Putamen (tissue), 1 donor: ENCODE results near the gene EPSTI1.
A peak's percentile ranks its signal among the peaks of the same experiment; 100 is the strongest.
"Not testable (repeated sequence)": the region's sequence is repeated elsewhere in the genome, so short reads cannot be mapped to it uniquely, and the experiment has no call there.

Experiments used
- DNase-seq: peaks from one replicate; pipeline ENCODE4 v3.0.0-alpha.2; 2016; ENCODE audit warnings: low spot score

EPSTI1 gene, protein sequence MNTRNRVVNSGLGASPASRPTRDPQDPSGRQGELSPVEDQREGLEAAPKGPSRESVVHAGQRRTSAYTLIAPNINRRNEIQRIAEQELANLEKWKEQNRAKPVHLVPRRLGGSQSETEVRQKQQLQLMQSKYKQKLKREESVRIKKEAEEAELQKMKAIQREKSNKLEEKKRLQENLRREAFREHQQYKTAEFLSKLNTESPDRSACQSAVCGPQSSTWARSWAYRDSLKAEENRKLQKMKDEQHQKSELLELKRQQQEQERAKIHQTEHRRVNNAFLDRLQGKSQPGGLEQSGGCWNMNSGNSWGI

DNA sequence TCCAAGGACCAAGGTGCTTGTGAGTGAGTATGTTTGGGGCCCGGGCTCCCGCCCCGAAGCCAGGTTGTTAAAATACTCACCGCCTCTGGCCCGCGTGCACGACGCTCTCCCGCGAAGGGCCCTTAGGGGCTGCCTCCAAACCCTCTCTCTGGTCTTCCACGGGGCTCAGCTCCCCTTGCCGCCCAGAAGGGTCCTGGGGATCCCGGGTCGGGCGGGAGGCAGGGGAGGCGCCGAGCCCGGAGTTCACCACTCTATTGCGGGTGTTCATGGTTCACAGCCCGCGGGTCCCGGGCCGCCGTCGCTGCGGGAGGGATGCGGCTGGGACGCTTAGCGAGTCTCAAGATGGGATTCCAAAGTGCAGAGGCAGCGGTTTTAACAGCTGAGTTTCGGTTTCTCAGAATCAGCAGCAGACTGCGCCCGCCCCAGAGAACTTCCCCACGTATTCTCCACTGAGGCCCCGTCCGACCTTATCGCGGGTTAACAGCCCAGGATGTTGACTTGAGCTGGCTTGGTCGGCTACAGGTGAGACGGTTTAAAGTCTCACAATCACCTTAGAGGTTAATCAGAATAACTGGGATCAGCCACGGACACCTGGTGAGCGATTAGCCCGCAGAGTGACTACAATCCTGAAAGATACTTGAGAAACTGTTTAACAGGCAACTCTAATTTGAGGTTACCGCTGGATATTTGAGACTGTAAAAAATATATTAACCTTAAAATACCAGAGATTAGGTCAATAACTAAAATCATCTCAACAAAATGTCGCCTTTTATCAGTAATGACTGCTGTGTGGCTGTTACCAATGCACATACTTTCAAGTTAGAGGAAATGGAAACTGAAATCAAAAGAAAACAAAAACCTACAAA, at the start of gene EPSTI1:
EPSTI1 (minus strand) TSS at position 344 of the 866 bp plus-strand sequence; CDS start at position 268, 76 bp downstream.
- DNase-seq: no peak

DNA sequence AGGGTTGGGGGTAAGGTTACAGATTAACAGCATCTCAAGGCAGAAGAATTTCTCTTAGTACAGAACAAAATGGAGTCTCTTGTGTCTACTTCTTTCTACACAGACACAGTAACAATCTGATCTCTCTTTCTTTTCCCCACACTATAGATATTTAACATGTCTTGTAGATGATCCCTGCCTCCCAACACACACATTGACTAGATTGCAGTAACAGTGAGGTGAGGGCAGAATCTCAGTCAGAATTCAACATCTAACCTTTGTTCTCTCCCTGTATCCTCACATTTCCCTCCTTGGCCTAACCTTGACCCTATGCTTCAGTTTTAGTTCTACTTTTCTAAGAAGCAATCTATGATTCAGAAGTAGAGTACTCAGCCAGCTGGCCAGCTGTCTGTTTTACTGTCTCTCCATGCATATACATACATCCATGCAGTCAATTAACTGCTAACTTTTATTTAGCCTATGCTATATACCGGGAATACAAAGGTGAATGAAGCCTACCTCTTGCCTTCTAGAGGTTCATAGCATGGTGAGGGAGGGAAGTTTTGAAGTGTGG, 49.4 kb upstream of the EPSTI1 start:
- no peak for DNase-seq

DNA sequence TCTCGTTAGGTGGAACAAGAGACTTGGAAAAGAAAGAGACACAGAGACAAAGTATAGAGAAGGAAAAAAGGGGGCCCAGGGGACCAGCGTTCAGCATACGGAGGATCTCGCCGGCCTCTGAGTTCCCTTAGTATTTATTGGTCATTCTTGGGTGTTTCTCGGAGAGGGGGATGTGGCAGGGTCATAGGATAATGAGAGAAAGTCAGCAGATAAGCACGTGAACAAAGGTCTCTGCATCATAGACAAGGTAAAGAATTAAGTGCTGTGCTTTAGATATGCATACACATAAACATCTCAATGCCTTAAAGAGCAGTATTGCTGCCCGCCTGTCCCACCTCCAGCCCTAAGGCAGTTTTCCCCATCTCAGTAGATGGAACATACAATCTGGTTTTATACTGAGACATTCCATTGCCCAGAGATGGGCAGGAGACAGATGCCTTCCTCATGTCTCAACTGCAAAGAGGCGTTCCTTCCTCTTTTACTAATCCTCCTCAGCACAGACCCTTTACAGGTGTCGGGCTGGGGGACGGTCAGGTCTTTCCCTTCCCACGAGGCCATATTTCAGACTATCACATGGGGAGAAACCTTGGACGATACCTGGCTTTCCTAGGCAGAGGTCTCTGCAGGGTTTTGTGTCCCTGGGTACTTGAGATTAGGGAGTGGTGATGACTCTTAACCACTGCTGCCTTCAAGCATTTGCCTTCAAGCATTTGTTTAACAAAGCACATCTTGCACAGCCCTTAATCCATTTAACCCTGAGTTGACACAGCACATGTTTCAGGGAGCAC, 48.7 kb upstream of the EPSTI1 start:
- DNase-seq: not testable (repeated sequence)

DNA sequence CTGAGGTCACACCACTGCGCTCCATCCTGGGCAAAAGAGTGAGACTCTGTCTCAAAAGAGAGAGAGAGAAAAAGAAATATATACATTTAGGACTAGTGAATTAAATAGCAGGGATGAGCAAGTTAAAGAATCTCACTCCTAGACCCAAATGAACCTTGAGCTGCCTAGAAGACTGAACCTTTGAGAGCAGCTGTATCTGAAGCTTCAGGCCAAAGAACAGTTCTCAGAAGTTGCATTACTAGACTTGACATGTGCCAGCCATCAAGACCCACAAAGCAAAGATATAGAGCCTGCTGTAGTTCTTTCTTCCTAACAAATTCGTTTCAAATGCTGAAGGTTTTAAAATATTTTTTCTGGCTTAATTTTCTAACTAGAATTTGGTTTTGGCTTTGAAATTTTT, 47.9 kb upstream of the EPSTI1 start:
- no peak for DNase-seq

- no peak for DNase-seq
Measured at GRCh38 chr13:43036351-43037250, 44.6 kb upstream of the EPSTI1 start.

DNA sequence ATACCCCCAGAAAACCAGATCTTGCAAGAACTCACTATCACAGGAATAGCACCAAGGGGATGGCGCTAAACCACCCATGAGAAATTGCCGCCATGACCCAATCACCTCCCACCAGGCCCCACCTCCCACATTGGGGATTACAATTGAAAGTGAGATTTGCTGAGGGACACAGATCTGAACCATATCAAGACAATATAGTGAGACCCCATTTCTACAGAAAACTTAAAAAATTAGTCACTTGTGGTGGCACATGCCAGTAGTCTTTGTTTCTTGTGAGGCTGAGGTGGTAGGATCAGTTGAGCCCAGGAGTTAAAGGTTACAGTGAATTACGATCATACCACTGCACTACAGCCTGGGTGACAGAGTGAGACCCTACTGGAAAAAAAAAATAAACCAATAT, 41.0 kb upstream of the EPSTI1 start:
- DNase-seq: no peak

GRCh38 chr13:43031881-43032280, 39.8 kb upstream of the EPSTI1 start:
- DNase-seq: no peak

DNA sequence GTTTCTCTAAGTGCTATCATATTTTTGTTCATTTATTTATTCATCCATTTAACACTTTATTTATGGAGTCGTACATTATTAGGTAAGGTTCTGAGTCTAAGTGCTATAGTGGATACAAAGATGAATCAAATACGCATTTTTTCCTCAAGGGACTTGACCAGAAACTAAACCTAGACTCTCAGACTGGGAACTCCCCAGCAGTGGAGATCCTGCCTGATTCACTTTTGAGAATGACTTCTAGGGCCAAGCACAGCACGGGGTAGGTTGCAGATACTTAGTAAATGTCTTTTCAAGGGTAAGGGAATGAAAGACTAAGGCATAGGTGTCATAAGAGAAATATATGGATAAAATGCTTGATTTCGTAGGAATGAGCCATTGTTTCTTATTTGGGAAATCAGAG, 38.5 kb upstream of the EPSTI1 start:
- DNase-seq: no peak

- DNase-seq: no peak
Measured at GRCh38 chr13:43026262-43026661, 34.2 kb upstream of the EPSTI1 start.

DNA sequence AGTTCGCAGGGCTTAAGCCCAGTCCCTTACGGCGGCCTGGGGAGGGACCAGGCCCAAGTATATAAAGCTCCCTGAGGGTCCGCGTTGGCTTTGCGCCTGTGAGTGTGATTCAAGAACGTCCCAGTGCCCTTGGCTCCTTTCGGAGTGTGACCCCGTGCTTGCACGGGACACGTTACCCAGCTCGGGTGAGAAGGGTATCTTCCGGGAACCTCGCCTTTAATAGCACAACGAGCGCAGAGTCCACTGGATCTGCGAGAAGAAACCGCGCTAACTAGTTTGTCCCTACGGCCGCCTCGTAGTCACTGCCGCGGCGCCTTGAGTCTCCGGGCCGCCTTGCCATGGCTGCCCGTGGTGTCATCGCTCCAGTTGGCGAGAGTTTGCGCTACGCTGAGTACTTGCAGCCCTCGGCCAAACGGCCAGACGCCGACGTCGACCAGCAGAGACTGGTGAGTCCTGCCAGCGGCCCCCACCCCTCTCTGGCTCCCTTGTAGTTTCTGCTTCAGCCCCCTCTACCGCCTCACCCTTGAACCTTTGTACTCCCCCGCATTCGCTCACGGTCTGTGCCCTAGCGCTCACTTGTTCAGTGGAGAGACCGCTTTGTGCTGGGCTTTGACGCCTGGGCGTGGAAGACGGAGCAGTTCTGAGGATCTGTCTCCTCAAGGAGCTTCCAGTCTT, 31.4 kb upstream of the EPSTI1 start, which contains the start of gene DNAJC15:
DNAJC15 (plus strand) TSS at position 298 of the 675 bp plus-strand sequence; CDS start at position 339, 41 bp downstream.
- peak; percentile 85 for DNase-seq

DNA sequence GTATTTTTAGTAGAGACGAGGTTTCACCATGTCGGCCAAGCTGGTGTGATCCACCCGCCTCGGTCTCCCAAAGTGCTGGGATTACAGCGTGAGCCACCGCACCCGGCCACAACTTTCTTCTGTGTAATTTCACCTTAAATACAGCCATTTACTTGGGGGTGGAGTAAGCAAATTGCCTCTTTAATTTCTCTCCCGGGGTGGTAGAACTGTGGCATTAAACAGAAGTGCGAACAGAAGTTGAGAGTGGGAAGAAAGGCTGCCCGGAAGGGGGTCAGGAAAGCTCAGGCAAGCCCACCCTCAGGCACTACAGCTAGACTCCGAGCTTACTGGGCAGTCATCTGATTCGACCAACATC, 30.9 kb upstream of the EPSTI1 start:
- no peak for DNase-seq

- DNase-seq: no peak
Measured at GRCh38 chr13:43021926-43022670, 30.1 kb upstream of the EPSTI1 start.

DNA sequence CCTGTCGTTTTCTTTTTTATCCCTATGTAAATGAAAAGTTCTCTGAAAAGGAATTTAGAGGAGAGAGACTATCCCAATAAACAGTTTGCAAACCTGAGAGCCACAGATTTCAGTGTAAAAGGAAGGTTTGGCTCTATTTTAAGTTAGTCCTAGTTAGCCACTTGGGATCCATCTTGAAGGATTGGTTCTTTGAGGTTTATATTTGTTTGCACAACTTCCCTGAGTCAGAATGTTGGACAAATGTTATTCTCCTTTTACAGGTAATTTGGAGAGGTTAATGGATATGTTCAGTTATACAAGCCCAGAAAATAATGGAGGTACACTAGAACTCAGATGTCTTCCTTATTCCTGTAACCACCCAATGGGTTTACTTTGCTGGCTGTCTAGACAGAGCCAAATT, 28.8 kb upstream of the EPSTI1 start:
- no peak for DNase-seq

DNA sequence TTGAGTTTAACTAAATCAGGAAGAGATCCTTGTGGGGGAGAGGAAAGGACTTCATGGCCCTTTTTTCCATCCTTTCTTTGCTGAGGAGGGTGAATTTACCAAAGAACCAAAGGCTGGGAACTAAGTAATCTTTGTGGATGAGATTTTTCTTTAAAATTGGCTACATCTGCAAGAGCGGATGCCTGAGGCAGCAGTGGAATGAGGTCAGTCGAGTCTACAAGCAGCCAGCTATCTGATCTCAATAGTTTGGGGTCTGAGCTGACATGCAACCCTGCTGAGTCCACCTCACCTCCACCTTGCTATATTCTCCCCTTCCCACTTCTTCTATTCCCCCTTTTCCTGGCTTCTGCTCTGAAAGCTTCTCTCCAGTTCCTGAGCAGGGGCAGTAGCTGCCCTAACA, 27.8 kb upstream of the EPSTI1 start:
- DNase-seq: no peak

- no peak for DNase-seq
Measured at GRCh38 chr13:43016226-43016625, 24.2 kb upstream of the EPSTI1 start.

GRCh38 chr13:43014162-43014561, 22.1 kb upstream of the EPSTI1 start:
- no peak for DNase-seq

DNA sequence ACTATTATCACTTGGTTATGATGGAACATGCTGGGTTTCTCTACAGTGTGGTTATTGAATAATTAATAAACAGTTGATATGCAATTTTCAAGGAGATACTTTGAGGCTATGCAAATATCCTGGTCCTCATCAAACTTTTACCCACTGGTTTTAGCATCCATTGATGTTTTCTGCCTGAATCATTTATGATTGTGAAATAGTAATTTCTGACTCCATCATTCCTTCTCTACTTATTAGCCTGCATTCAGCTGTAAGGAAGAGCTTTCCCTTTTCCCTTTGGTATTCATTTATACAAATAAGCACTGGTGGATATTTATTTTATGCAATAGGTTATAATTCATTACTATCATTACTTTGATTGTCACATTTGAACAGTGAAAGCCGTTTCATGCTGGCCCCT, 17.5 kb upstream of the EPSTI1 start:
- DNase-seq: no peak

DNA sequence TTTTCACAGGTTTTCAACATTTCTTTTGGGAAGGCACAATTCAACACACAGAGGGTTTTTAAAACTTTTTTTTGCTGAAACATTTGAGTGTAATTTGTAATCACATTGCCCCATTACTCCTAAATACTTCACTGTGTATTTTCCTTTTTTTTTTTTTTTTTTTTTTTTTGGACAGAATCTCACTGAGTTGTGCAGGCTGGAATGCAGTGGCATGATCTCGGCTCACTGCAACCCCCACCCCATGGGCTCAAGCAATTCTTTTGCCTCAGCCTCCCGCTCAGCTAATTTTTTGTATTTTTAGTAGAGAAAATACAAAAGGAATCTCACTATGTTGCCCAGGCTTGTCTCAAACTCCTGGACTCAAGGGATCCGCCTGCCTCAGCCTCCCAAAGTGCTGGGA, 16.6 kb upstream of the EPSTI1 start:
- no peak for DNase-seq

- no peak for DNase-seq
Measured at GRCh38 chr13:43006893-43007631, 15.0 kb upstream of the EPSTI1 start.
